Erythroblast (primary cell): ENCODE measurements around the gene AFAP1L2.

Experiments used
- GATA1 ChIP-seq: IDR thresholded peaks from 2 replicates; pipeline ENCODE4 v1.6.1; 2011; ENCODE audit warnings: low read depth, mild to moderate bottlenecking, control low read depth, low read length, moderate library complexity
- POLR2A ChIP-seq: IDR thresholded peaks from 2 replicates; pipeline ENCODE4 v1.6.1; 2011; ENCODE audit warnings: mild to moderate bottlenecking, low read length

DNA sequence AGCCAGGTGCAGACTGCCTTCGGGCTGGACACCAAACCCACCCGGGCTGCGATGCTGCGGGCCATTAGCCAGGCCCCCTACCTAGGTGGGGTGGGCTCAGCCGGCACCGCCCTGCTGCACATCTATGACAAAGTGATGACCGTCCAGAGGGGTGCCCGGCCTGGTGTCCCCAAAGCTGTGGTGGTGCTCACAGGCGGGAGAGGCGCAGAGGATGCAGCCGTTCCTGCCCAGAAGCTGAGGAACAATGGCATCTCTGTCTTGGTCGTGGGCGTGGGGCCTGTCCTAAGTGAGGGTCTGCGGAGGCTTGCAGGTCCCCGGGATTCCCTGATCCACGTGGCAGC is 115.2 kb downstream of the AFAP1L2 start:
- TF ChIP-seq POLR2A (no peak), GATA1 (no peak)
